DND-41 (cell line): ENCODE results near the gene RHEX.

Experiments
- ATAC-seq: fragments of 200-7000 bp; cut with Tn5 transposase; 3 replicates; pipeline ENCODE4 v1.9.1; 2021; ENCODE audit warnings: low read depth; ENCODE audit not compliant: insufficient read depth
- DNase-seq: peaks from one replicate; pipeline ENCODE4 v3.0.0-alpha.2; 2020
- H2AFZ ChIP-seq: 2 replicates; pipeline ENCODE4 v1.6.0; 2012; ENCODE audit warnings: low read depth, low read length
- H3K27ac ChIP-seq: 2 replicates; pipeline ENCODE4 v1.5.1; 2012; ENCODE audit warnings: low read length, inconsistent platforms
- H3K27me3 ChIP-seq: fragments of 200-600 bp; sonication (generic); 2 replicates; pipeline ENCODE4 v1.6.0; 2012; ENCODE audit warnings: low read length, mild to moderate bottlenecking, inconsistent platforms; ENCODE audit not compliant: insufficient read depth, poor library complexity
- H3K36me3 ChIP-seq: 2 replicates; pipeline ENCODE4 v1.5.1; 2012; ENCODE audit warnings: low read length, inconsistent platforms; ENCODE audit not compliant: insufficient read depth
- H3K4me1 ChIP-seq: 2 replicates; pipeline ENCODE4 v1.5.1; 2012; ENCODE audit warnings: mild to moderate bottlenecking, low read length; ENCODE audit not compliant: insufficient read depth
- H3K4me2 ChIP-seq: 2 replicates; pipeline ENCODE4 v1.6.0; 2012; ENCODE audit warnings: mild to moderate bottlenecking, moderate library complexity, low read length, inconsistent platforms; ENCODE audit not compliant: insufficient read depth
- H3K4me3 ChIP-seq, 2 experiments: fragments of 200-600 bp in 1 of 2; shearing (Covaris generic) in 1 of 2; 2 replicates each; pipeline ENCODE4 v1.5.1; 2012 to 2016; ENCODE audit warnings: inconsistent platforms in 2 of 2, low read length in 2 of 2, mild to moderate bottlenecking in 2 of 2, low read depth in 1 of 2, moderate library complexity in 1 of 2
- H3K79me2 ChIP-seq: 2 replicates; pipeline ENCODE4 v1.6.0; 2012; ENCODE audit warnings: low read length, inconsistent platforms; ENCODE audit not compliant: insufficient read depth
- H3K9ac ChIP-seq: 2 replicates; pipeline ENCODE4 v1.6.0; 2012; ENCODE audit warnings: low read depth, mild to moderate bottlenecking, inconsistent platforms, low read length, moderate library complexity
- H3K9me3 ChIP-seq: 2 replicates; pipeline ENCODE4 v1.5.1; 2012; ENCODE audit warnings: low read length, moderate library complexity, mild to moderate bottlenecking, inconsistent platforms; ENCODE audit not compliant: insufficient read depth, severe bottlenecking
- H4K20me1 ChIP-seq: 2 replicates; pipeline ENCODE4 v1.6.0; 2012; ENCODE audit warnings: low read length; ENCODE audit not compliant: insufficient read depth
- CTCF ChIP-seq: IDR thresholded peaks from 2 replicates; pipeline ENCODE4 v1.5.1; 2012; ENCODE audit warnings: borderline replicate concordance, low read length, moderate library complexity, mild to moderate bottlenecking; ENCODE audit not compliant: poor library complexity, severe bottlenecking; ENCODE audit errors: extremely low read depth
- EZH2 ChIP-seq: IDR thresholded peaks from 3 replicates; pipeline ENCODE4 v1.6.1; 2012; ENCODE audit warnings: borderline replicate concordance, low read depth, mild to moderate bottlenecking, moderate library complexity, low read length, inconsistent platforms; ENCODE audit not compliant: severe bottlenecking

Gene RHEX

DNA sequence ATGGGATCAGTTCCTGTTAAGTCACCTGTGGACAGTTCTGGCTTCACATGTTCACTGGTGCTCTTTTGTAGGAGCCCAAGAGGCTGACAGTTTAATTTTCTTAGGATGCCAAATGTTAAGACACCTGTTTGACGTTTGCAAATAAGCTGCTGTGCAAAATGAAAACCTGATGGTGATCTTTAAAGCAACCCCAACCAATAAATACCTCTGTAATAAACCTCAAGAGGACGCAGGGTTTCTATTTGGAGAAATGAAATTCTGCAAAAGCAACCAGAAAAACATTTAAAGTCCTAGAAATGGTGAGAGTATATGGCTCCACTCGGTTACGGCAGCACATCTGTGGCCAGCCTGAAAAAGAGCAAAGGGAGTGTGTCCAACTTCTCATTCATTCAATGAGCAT is 5.7 kb upstream of the RHEX start:
- peaks cover 19% of the 10 kb centered on the region for H3K27me3 ChIP-seq
- H3K9ac ChIP-seq, result no peak overlapping the region
- DNase-seq, result no peak
- no peaks in the 10 kb centered on the region; the same call in 1 of the 2 replicates for H3K4me1 ChIP-seq
- no peak overlapping the region for H3K27ac ChIP-seq
- no peak overlapping the region for H3K4me3 ChIP-seq
- ATAC-seq, result no peak
- H4K20me1 ChIP-seq, result no peaks in the 10 kb centered on the region
- no peak overlapping the region for H3K4me2 ChIP-seq
- TF ChIP-seq CTCF (no peak), EZH2 (no peak)
- no peak overlapping the region for H2AFZ ChIP-seq
- H3K36me3 ChIP-seq, result no peaks in the 10 kb centered on the region
- H3K9me3 ChIP-seq, result no peaks in the 10 kb centered on the region
- no peaks in the 10 kb centered on the region for H3K79me2 ChIP-seq

DNA sequence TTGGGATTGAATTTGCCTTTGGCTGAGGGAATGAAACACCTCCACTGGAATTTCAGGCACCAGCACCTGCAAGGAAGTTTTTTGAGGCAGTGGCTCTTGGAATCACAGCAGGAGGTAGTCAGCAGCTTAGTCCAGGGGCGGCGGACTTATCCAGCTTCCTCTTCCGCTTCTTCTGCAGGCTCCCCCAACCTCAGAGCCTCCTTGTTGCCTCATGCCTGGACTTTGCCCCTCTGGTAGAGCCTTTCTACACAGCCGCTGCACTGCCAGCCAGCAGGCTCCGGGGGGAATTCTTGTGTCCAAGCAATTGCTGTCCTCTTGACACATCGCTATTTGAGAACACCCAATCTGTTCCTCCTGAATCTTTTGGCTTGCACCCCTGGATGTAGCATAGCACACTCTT is 4.4 kb upstream of the RHEX start:
- Histone ChIP-seq H3K27me3 (peaks cover 19% of the 10 kb centered on the region), H2AFZ (no peak overlapping the region), H3K4me1 (no peaks in the 10 kb centered on the region; the same call in 1 of the 2 replicates), H3K27ac (no peak overlapping the region), H4K20me1 (no peaks in the 10 kb centered on the region), H3K9ac (no peak overlapping the region), H3K79me2 (no peaks in the 10 kb centered on the region), H3K9me3 (no peaks in the 10 kb centered on the region), H3K4me2 (no peak overlapping the region), H3K4me3 (no peak overlapping the region), H3K36me3 (no peaks in the 10 kb centered on the region)
- TF ChIP-seq CTCF (no peak), EZH2 (no peak)
- ATAC-seq (no peak), DNase-seq (no peak)

GRCh38 chr1:206049293-206049692 is 3.7 kb upstream of the RHEX start:
- Histone ChIP-seq H3K9ac (no peak overlapping the region), H3K36me3 (no peaks in the 10 kb centered on the region), H3K27ac (no peak overlapping the region), H2AFZ (no peak overlapping the region), H3K4me3 (no peak overlapping the region), H3K4me1 (no peaks in the 10 kb centered on the region; the same call in 1 of the 2 replicates), H3K27me3 (peaks cover 19% of the 10 kb centered on the region), H4K20me1 (no peaks in the 10 kb centered on the region), H3K79me2 (no peaks in the 10 kb centered on the region), H3K4me2 (no peak overlapping the region), H3K9me3 (no peaks in the 10 kb centered on the region)
- DNase-seq, result no peak
- no peak for ATAC-seq
- TF ChIP-seq CTCF (no peak), EZH2 (no peak)
